ENCODE measurements around the gene PIGN.

DNA sequence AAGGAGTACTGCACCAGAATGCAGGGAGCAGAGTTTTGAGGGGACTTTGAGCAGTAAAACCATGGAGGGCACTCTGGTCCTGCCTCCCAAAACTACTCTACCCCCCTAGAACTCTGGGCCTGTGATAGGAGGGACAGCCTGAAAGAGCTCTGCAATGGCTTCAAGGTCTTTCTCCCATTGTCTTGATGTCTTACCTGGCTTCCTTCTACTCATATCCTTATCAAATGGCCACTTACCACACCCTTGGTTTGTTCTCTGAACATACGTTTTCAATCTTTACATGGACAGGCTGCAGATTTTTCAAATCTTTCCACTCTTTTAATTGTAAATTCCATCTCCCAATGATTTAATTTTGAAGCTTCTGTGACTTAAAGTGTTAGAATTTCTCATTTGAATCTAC, 27.9 kb upstream of the PIGN start:
- TF ChIP-seq EP300 (conservative IDR thresholded peaks at IDR 0.05; ENCODE audit: poor library complexity, severe bottlenecking), result no peak
- TF ChIP-seq EZH2 (IDR thresholded peaks at IDR 0.05; ENCODE audit: borderline replicate concordance, insufficient read depth, low read length, poor library complexity, severe bottlenecking), result no peak
- TF ChIP-seq, protein P1, sequence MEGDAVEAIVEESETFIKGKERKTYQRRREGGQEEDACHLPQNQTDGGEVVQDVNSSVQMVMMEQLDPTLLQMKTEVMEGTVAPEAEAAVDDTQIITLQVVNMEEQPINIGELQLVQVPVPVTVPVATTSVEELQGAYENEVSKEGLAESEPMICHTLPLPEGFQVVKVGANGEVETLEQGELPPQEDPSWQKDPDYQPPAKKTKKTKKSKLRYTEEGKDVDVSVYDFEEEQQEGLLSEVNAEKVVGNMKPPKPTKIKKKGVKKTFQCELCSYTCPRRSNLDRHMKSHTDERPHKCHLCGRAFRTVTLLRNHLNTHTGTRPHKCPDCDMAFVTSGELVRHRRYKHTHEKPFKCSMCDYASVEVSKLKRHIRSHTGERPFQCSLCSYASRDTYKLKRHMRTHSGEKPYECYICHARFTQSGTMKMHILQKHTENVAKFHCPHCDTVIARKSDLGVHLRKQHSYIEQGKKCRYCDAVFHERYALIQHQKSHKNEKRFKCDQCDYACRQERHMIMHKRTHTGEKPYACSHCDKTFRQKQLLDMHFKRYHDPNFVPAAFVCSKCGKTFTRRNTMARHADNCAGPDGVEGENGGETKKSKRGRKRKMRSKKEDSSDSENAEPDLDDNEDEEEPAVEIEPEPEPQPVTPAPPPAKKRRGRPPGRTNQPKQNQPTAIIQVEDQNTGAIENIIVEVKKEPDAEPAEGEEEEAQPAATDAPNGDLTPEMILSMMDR (IDR thresholded peaks at IDR 0.05; ENCODE audit: poor library complexity, severe bottlenecking), result no peak
- no peak for TF ChIP-seq MXI1 (conservative IDR thresholded peaks at IDR 0.05; ENCODE audit: poor library complexity, severe bottlenecking)
- no peak for TF ChIP-seq TAF1 (IDR thresholded peaks at IDR 0.05; ENCODE audit: low read depth)
- TF ChIP-seq, protein P2, sequence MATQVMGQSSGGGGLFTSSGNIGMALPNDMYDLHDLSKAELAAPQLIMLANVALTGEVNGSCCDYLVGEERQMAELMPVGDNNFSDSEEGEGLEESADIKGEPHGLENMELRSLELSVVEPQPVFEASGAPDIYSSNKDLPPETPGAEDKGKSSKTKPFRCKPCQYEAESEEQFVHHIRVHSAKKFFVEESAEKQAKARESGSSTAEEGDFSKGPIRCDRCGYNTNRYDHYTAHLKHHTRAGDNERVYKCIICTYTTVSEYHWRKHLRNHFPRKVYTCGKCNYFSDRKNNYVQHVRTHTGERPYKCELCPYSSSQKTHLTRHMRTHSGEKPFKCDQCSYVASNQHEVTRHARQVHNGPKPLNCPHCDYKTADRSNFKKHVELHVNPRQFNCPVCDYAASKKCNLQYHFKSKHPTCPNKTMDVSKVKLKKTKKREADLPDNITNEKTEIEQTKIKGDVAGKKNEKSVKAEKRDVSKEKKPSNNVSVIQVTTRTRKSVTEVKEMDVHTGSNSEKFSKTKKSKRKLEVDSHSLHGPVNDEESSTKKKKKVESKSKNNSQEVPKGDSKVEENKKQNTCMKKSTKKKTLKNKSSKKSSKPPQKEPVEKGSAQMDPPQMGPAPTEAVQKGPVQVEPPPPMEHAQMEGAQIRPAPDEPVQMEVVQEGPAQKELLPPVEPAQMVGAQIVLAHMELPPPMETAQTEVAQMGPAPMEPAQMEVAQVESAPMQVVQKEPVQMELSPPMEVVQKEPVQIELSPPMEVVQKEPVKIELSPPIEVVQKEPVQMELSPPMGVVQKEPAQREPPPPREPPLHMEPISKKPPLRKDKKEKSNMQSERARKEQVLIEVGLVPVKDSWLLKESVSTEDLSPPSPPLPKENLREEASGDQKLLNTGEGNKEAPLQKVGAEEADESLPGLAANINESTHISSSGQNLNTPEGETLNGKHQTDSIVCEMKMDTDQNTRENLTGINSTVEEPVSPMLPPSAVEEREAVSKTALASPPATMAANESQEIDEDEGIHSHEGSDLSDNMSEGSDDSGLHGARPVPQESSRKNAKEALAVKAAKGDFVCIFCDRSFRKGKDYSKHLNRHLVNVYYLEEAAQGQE (IDR thresholded peaks at IDR 0.05; ENCODE audit: borderline replicate concordance), result no peak
- TF ChIP-seq RAD21 (conservative IDR thresholded peaks at IDR 0.05), result no peak

All from neural cell (in vitro differentiated cells).